Measurements from ENCODE around the gene ZNF511. TPM values are rescaled to one million over a fixed set of nuclear protein-coding genes. Genes with fewer than 3 reads are reported as not detected.
A peak's percentile ranks its signal among the peaks of the same experiment; 100 is the strongest.

Gene ZNF511
- total RNA-seq, 1 donor, result 16.8 TPM

DNA sequence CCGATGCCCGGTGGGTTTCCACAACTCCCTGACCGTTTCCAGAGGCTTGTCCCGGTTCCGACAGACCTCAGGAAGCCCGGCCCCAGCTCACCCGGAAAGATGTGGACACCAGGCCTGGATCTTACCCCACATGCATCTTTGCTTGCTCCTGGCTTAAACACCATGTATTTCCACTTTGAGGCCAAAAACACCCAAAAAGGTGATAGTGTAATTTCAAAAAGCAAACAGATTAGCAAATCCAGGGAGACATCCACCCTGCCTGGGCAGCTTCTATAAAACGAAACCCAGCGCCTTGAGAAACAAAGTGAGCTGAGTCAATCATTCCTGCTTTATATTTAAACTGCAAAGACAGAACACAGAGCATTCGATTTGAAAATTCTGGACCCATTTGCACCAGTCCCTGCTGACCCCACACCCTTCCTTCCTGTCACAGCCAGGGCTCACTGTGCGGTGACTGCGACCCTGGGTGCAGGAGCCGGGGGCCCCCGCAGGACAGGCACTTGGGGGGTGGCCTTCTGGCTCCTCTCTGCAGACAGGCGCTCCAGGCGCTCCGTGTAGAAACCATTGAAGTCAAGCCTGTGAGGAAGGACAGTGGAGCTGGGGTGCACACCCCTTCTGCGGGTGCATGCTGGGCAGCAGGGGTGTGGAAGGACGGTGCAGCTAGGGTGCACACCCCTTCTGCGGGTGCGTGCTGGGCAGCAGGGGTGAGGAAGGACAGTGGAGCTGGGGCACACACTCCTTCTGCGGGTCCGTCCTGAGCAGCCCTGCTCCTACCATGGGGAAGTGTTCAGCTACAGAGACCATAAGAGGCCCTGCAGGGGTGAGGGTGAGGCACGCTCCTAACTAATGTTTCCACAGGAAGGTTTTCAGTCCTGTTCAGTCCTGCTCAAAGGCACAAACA is 29.1 kb upstream of the ZNF511 start:
- no peaks in the 10 kb centered on the region for H3K9me3 ChIP-seq (ENCODE audit: low read depth, low read length)
- H3K27me3 ChIP-seq (ENCODE audit: insufficient read depth, low read length), result no peaks in the 10 kb centered on the region
- peak overlapping the region; percentile 22 for H3K4me3 ChIP-seq (ENCODE audit: low read length)
- peaks cover 64% of the 10 kb centered on the region for H3K4me1 ChIP-seq (ENCODE audit: insufficient read depth, low read length)

DNA sequence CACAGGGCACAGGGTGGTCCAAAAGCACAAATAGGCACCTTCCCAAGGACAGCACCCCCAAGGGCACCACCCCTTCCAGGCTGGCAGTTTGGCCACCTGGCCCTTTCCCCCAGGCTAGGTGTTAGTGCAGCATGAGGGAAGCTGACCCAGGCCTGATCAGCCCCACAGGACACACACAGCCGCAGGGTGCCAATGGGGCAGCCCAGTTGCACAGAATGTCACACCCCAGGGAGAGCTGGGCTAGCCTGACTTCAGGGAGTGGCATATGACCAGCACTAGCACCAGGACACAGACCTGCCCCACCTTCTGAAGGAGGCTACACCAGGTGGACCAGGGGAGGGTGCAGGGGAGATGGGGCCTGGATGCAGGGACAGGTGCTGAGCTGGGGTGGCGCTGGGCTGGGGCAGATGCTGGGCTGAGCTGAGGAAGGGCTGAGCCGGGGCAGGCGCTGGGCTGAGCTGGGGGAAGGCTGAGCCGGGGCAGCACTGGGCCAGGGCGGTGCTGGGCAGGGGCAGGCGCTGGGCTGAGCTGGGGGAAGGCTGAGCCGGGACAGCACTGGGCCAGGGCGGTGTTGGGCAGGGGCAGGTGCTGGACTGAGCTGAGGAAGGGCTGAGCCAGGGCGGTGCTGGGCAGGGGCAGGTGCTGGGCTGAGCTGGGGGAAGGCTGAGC is 28.2 kb upstream of the ZNF511 start:
- Histone ChIP-seq H3K4me1 (ENCODE audit: insufficient read depth, low read length) (peaks cover 54% of the 10 kb centered on the region), H3K4me3 (ENCODE audit: low read length) (no peak overlapping the region), H3K9me3 (ENCODE audit: low read depth, low read length) (no peaks in the 10 kb centered on the region), H3K27me3 (ENCODE audit: insufficient read depth, low read length) (no peaks in the 10 kb centered on the region)

DNA sequence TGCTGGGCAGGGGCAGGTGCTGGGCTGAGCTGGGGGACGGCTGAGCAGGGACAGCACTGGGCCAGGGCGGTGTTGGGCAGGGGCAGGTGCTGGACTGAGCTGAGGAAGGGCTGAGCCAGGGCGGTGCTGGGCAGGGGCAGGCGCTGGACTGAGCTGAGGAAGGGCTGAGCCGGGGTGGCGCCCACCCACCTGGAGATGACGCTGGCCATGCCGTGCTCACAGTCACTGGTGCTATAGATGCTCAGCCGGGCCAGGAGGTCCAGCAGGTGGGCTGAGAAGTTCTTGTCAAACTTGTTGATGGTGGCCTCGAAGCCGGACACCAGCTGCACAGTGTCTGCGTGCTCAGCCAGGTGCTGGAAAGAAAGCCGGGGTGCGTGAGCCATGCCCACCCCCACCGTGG is 27.6 kb upstream of the ZNF511 start:
- H3K9me3 ChIP-seq (ENCODE audit: low read depth, low read length), result no peaks in the 10 kb centered on the region
- H3K4me3 ChIP-seq (ENCODE audit: low read length), result no peak overlapping the region
- no peaks in the 10 kb centered on the region for H3K27me3 ChIP-seq (ENCODE audit: insufficient read depth, low read length)
- peaks cover 49% of the 10 kb centered on the region for H3K4me1 ChIP-seq (ENCODE audit: insufficient read depth, low read length)

DNA sequence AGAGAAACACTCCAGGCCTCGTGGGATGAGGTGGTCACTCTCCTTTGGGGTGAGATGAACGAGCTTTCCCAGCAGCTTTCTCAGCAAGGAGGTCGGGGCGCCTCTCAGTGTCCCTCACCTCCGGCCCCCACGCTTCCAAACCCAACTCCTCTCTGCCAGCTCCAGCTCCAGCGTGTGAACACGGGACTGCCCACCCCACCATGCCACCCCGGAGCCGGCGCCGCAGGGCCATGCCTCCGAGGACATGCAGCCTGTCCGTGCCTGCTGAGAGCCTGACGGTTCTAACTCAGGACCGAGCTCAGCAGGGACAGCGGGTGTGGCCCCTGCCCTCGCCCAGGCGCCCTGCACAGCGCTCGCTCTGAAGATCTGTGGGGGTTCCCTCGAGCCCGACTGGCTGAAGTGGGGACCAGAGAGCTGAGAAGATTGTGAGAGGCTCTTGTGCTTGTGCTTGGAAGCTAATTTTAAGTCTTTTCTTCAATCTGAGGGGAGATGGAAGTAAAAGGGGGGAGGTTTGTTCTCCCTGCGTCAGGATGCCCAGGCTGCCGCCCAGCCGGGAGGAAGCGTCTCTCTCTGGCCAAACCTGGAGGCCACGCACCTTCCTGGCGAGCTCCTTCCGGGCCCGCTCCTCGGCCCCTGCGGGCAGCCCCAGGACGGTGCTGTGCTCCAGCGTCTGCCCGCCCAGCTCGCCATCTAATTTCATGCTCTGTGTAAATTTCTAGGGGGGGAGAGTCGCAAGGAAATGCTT is 26.9 kb upstream of the ZNF511 start:
- Histone ChIP-seq H3K4me3 (ENCODE audit: low read length) (no peak overlapping the region), H3K4me1 (ENCODE audit: insufficient read depth, low read length) (peaks cover 42% of the 10 kb centered on the region), H3K9me3 (ENCODE audit: low read depth, low read length) (no peaks in the 10 kb centered on the region), H3K27me3 (ENCODE audit: insufficient read depth, low read length) (no peaks in the 10 kb centered on the region)

DNA sequence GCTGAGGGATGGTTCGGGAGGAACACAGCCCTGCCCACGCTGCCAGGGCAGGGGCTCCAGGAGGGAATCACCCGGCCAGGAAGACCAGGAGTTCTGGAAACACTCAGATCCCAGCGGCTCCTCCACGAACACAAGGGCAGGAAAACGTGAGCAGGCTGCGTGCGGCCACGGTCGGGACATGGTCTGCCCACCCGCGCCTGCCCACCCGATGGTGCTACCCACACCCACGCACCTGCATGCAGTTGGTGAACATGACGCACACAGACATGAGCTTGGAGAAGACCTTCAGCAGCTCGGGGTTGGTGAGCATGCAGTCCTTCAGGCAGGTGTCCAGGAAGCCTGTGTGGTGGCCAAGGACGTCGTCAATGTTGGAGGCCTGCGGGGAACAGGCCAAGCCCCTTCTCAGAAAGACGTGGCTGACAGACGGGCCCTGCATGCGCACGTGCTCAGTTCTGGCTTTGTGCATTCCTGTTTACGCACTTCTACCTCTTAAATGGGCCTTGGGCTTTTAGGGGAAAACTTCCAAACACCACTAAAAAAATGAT is 25.8 kb upstream of the ZNF511 start:
- Histone ChIP-seq H3K4me1 (ENCODE audit: insufficient read depth, low read length) (peaks cover 30% of the 10 kb centered on the region), H3K4me3 (ENCODE audit: low read length) (no peak overlapping the region), H3K9me3 (ENCODE audit: low read depth, low read length) (no peaks in the 10 kb centered on the region), H3K27me3 (ENCODE audit: insufficient read depth, low read length) (no peaks in the 10 kb centered on the region)

DNA sequence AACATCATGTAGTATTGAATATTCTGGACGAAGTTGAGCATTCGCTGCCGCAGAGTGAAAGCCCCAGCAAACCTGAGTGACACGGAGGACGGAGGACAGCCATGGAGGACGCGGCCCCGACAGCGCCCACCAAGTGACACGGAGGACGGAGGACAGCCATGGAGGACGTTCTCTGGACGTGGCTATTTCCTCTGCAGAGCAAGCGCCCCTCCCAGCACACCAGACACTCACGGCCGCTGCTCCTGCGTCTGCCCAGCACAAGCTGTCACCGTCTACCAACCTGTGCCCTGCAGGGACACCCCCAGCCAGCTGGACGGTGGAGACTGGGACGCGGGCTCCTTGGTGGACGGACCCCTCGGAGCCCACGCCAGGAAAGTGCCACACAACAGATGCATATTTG is 24.8 kb upstream of the ZNF511 start:
- Histone ChIP-seq H3K9me3 (ENCODE audit: low read depth, low read length) (no peaks in the 10 kb centered on the region), H3K4me1 (ENCODE audit: insufficient read depth, low read length) (peaks cover 20% of the 10 kb centered on the region), H3K4me3 (ENCODE audit: low read length) (no peak overlapping the region), H3K27me3 (ENCODE audit: insufficient read depth, low read length) (no peaks in the 10 kb centered on the region)

DNA sequence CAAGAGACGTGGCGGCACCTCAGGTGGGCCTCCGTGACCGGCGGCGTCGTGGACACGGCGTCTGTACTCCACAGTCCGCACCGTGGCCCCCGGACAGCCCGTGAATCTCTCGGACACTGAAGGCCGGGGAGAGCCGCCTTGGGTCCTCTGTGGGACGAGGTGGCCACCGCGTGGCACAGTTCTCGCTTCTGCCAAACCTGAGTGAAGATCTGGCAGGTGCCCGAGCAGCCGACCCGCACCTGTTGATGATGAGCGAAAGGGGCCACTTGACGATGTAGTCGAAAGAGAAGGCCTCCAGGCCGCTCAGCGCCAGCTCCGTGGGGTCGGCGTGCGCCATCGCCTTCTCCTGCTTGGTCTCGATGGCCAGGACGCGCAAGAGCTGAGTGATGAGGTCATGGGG is 23.5 kb upstream of the ZNF511 start:
- Histone ChIP-seq H3K4me1 (ENCODE audit: insufficient read depth, low read length) (peaks cover 7% of the 10 kb centered on the region), H3K4me3 (ENCODE audit: low read length) (no peak overlapping the region), H3K9me3 (ENCODE audit: low read depth, low read length) (no peaks in the 10 kb centered on the region), H3K27me3 (ENCODE audit: insufficient read depth, low read length) (no peaks in the 10 kb centered on the region)

DNA sequence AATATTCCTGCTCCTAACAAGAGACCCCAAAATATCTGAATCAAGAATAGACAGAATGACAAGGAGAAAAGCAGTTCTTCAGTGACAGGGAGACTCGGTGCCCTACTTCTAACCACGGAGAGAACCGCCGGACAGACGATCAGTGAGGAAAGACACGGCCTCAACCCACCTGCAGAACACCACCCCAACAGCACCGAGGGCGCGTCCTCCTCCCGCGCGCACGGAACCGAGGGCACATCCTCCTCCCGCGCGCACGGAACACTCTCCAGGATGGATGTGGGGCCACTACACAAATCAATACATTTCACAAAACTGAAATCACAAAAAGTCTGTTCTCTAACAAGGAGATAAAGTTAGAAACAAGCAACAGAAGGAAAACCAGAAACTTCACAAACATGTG is 22.3 kb upstream of the ZNF511 start:
- Histone ChIP-seq H3K4me1 (ENCODE audit: insufficient read depth, low read length) (no peaks in the 10 kb centered on the region), H3K9me3 (ENCODE audit: low read depth, low read length) (no peaks in the 10 kb centered on the region), H3K27me3 (ENCODE audit: insufficient read depth, low read length) (no peaks in the 10 kb centered on the region), H3K4me3 (ENCODE audit: low read length) (no peak overlapping the region)

DNA sequence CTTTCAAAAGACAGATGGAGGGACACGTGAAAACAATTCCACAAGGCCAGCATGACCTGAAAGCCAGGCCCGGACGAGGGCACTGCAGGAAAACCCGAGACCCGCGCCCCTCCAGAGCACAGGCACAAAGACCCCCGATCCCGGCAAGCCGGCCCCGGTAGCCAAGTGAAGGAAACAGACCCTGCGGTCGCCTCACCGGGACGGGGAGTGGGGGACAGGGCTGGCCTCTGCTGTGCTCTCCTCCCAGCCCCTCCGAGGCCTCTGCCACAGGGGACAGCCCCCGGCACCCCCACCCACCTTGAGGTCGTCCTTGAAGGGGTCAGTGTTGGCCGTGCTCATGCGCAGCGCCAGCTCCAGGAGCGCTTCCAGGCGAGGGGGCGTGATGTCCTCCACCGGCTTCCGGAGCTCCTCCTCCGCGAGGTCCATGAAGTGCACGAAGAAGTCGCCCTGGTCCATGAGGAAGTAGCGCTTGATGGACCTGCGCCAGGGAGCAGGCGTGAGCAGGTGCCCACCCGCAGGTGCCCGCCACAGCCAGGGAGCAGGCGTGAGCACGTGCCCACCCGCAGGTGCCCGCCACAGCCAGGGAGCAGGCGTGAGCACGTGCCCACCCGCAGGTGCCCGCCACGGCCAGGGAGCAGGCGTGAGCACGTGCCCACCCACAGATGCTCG is 20.7 kb upstream of the ZNF511 start:
- Histone ChIP-seq H3K9me3 (ENCODE audit: low read depth, low read length) (no peaks in the 10 kb centered on the region), H3K4me1 (ENCODE audit: insufficient read depth, low read length) (peaks cover 6% of the 10 kb centered on the region), H3K27me3 (ENCODE audit: insufficient read depth, low read length) (no peaks in the 10 kb centered on the region), H3K4me3 (ENCODE audit: low read length) (no peak overlapping the region)

DNA sequence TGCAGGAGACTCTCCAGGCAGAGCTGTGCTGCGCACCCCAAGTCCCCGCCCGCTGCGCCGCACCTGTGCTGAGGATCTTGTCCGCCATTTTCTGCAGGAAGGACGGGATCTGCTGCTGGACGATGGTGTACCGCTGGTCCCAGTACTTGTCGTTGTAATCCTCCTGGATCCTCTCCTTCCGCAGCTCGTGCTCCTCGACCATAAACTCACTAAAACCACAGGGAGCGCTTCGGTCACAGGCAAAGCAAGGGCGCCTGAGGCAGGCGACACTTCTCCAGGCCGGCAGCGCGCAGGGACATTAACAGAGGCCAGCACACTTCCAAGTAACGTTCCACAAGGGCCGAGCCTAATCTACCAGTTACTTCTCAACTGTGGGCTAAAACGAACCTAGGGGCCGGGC is 19.0 kb upstream of the ZNF511 start:
- Histone ChIP-seq H3K4me3 (ENCODE audit: low read length) (no peak overlapping the region), H3K4me1 (ENCODE audit: insufficient read depth, low read length) (peaks cover 24% of the 10 kb centered on the region), H3K27me3 (ENCODE audit: insufficient read depth, low read length) (no peaks in the 10 kb centered on the region), H3K9me3 (ENCODE audit: low read depth, low read length) (no peaks in the 10 kb centered on the region)

DNA sequence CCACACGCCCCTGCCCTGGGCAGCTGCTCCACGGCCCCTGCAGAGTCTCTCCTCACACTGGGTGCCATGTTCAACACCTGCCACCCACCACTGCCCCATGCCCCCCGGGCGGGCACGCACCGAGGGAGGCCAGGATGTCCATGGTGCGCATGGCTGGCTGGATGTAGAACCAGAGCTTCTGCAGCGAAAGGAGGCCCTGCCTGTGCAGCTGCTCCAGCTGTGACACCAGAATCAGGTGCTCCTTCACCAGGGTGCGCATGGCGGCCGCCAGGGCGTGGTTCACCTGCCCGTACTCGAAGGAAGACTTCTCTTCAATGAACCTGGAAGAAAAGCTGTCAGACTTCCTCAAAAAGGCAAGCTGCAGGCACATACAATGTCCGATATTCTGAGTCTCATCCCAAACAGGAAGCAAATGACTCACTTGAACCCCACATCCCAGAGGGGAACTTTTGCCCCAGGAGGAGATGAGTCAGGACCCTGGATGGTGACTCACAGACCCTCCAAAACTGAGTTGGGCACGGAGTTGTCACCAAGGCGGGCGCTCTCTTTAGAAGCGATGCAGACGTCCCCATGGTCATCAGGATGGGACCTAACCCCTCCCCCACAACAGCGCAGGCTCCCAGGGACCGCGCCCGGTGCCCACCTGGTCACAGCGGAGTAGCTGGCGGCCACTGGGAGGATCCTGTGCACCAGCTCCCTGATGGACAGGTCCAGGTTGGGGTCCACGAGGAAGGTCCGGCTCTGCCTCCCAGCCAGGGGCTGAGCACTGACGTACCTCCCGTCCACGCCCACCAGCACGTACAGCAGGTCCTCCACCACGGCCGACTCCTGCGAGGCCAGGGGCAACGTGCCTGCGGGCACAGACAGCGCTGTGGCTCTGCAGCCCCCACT is 15.6 kb upstream of the ZNF511 start:
- peaks cover 25% of the 10 kb centered on the region for H3K4me1 ChIP-seq (ENCODE audit: insufficient read depth, low read length)
- no peaks in the 10 kb centered on the region for H3K27me3 ChIP-seq (ENCODE audit: insufficient read depth, low read length)
- no peaks in the 10 kb centered on the region for H3K9me3 ChIP-seq (ENCODE audit: low read depth, low read length)
- H3K4me3 ChIP-seq (ENCODE audit: low read length), result no peak overlapping the region

DNA sequence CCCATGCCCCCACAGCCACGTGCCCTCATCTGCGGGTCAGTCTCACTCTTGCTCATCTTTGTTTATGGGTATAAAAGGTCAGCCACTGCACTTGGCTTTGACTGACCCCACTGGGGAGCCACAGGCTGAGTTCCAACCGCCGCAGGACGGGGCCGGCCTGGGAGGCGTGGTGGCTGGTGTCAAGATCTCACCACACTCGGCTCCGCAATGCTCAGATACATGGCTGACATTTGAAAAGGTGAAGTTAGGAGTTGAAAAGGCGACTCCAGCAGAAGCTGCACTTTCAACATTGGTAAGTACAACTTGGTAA is 14.9 kb upstream of the ZNF511 start:
- Histone ChIP-seq H3K27me3 (ENCODE audit: insufficient read depth, low read length) (no peaks in the 10 kb centered on the region), H3K4me1 (ENCODE audit: insufficient read depth, low read length) (peaks cover 25% of the 10 kb centered on the region), H3K9me3 (ENCODE audit: low read depth, low read length) (no peaks in the 10 kb centered on the region), H3K4me3 (ENCODE audit: low read length) (no peak overlapping the region)

DNA sequence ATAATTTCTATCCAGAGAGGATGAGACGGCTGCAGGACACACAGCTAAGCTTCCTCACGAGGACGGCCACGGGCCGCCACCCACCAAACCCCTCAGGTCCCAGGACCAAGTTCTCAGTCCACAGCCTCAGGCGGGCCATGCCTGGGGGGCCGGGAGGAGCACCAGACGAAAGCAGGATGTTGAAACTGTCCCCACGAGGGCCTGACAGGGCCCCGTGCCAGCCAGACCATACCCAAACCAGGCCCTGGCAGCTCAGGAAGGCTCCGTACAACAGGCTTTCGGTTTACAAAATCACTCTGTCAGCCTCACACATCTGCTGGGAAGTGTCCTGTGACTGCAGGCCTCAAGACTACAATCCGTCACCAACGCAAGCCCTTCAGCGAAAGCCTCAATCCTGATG is 14.5 kb upstream of the ZNF511 start:
- Histone ChIP-seq H3K4me1 (ENCODE audit: insufficient read depth, low read length) (peaks cover 25% of the 10 kb centered on the region), H3K27me3 (ENCODE audit: insufficient read depth, low read length) (no peaks in the 10 kb centered on the region), H3K9me3 (ENCODE audit: low read depth, low read length) (no peaks in the 10 kb centered on the region), H3K4me3 (ENCODE audit: low read length) (no peak overlapping the region)
